KMS-11 (cell line): Measurements from ENCODE around the gene SEC24D.

Experiments used
- H2AFZ ChIP-seq: fragments of 200-600 bp; sonication (generic); 2 replicates; pipeline ENCODE4 v1.6.1; 2016; ENCODE audit warnings: antibody characterized with exemption, mixed run types, low read depth
- H3K27ac ChIP-seq: fragments of 200-600 bp; sonication (generic); 2 replicates; pipeline ENCODE4 v1.6.1; 2016; ENCODE audit warnings: mild to moderate bottlenecking, mixed run types
- H3K27me3 ChIP-seq: fragments of 200-600 bp; sonication (generic); 2 replicates; pipeline ENCODE4 v1.6.1; 2017; ENCODE audit warnings: mild to moderate bottlenecking, low read depth, mixed run types, moderate library complexity; ENCODE audit not compliant: insufficient read depth
- H3K36me3 ChIP-seq: fragments of 200-600 bp; sonication (generic); 2 replicates; pipeline ENCODE4 v1.6.1; 2017; ENCODE audit warnings: mild to moderate bottlenecking, mixed run types; ENCODE audit not compliant: insufficient read depth
- H3K4me1 ChIP-seq: fragments of 200-600 bp; sonication (generic); 2 replicates; pipeline ENCODE4 v1.6.1; 2016; ENCODE audit warnings: mild to moderate bottlenecking, low read depth, mixed run types; ENCODE audit not compliant: poor library complexity, severe bottlenecking
- H3K4me2 ChIP-seq: fragments of 200-600 bp; sonication (generic); 2 replicates; pipeline ENCODE4 v1.7.0; 2016; ENCODE audit warnings: mild to moderate bottlenecking, mixed run types
- H3K4me3 ChIP-seq: fragments of 200-600 bp; sonication (generic); IDR thresholded peaks from 2 replicates; pipeline ENCODE4 v1.6.1; 2017; ENCODE audit warnings: low read depth, low read length, mixed read lengths; ENCODE audit not compliant: insufficient read depth
- H3K79me2 ChIP-seq: fragments of 200-600 bp; sonication (generic); 2 replicates; pipeline ENCODE4 v1.6.1; 2016; ENCODE audit warnings: low read depth, mixed run types; ENCODE audit not compliant: insufficient read depth
- H3K9ac ChIP-seq: fragments of 200-600 bp; sonication (generic); 2 replicates; pipeline ENCODE4 v1.6.1; 2016; ENCODE audit warnings: mild to moderate bottlenecking, mixed run types
- H4K20me1 ChIP-seq: fragments of 200-600 bp; sonication (generic); 2 replicates; pipeline ENCODE4 v1.6.1; 2016; ENCODE audit warnings: mild to moderate bottlenecking, mixed run types; ENCODE audit not compliant: insufficient read depth
- CTCF ChIP-seq: fragments of 200-600 bp; sonication (generic); conservative IDR thresholded peaks from 2 replicates; pipeline ENCODE4 v1.6.1; 2017; ENCODE audit warnings: low read depth, mild to moderate bottlenecking, antibody characterized with exemption, low read length, moderate library complexity, mixed read lengths

Gene SEC24D

GRCh38 chr4:118814058-118814457, 21.9 kb downstream of the SEC24D start:
- no peaks in the 10 kb centered on the region for H3K79me2 ChIP-seq
- peaks cover 3% of the 10 kb centered on the region for H3K36me3 ChIP-seq
- no peaks in the 10 kb centered on the region for H4K20me1 ChIP-seq
- no peak overlapping the region for H3K27ac ChIP-seq
- H3K4me1 ChIP-seq = no peaks in the 10 kb centered on the region
- TF ChIP-seq CTCF = no peak
- no peak overlapping the region for H2AFZ ChIP-seq
- H3K4me3 ChIP-seq = no peak overlapping the region
- no peak overlapping the region for H3K9ac ChIP-seq
- H3K4me2 ChIP-seq = no peak overlapping the region
- no peaks in the 10 kb centered on the region for H3K27me3 ChIP-seq

- no peak overlapping the region for H2AFZ ChIP-seq
- no peaks in the 10 kb centered on the region for H3K4me1 ChIP-seq
- peaks cover 3% of the 10 kb centered on the region for H3K36me3 ChIP-seq
- TF ChIP-seq CTCF = no peak
- no peak overlapping the region for H3K27ac ChIP-seq
- no peaks in the 10 kb centered on the region for H3K79me2 ChIP-seq
- no peaks in the 10 kb centered on the region for H3K27me3 ChIP-seq
- no peaks in the 10 kb centered on the region for H4K20me1 ChIP-seq
- H3K4me3 ChIP-seq = no peak overlapping the region
- H3K9ac ChIP-seq = no peak overlapping the region
- H3K4me2 ChIP-seq = no peak overlapping the region
These were observed 22.4 kb downstream of the SEC24D start for GRCh38 chr4:118813561-118813960.

GRCh38 chr4:118811832-118812231, 24.1 kb downstream of the SEC24D start:
- no peaks in the 10 kb centered on the region for H4K20me1 ChIP-seq
- H3K9ac ChIP-seq = no peak overlapping the region
- no peak overlapping the region for H3K4me2 ChIP-seq
- peaks cover 3% of the 10 kb centered on the region for H3K36me3 ChIP-seq
- H3K27me3 ChIP-seq = no peaks in the 10 kb centered on the region
- no peak for TF ChIP-seq CTCF
- H3K79me2 ChIP-seq = no peaks in the 10 kb centered on the region
- no peak overlapping the region for H2AFZ ChIP-seq
- no peak overlapping the region for H3K27ac ChIP-seq
- H3K4me1 ChIP-seq = no peaks in the 10 kb centered on the region
- no peak overlapping the region for H3K4me3 ChIP-seq

- H3K4me2 ChIP-seq = no peak overlapping the region
- no peaks in the 10 kb centered on the region for H4K20me1 ChIP-seq
These were observed 24.7 kb downstream of the SEC24D start for GRCh38 chr4:118810991-118811764.

More at GRCh38 chr4:118810991-118811764, 24.7 kb downstream of the SEC24D start:
- Histone ChIP-seq H3K4me1 (no peaks in the 10 kb centered on the region), H3K79me2 (no peaks in the 10 kb centered on the region), H3K9ac (no peak overlapping the region), H3K36me3 (peaks cover 3% of the 10 kb centered on the region), H3K27me3 (no peaks in the 10 kb centered on the region), H3K4me3 (no peak overlapping the region), H2AFZ (no peak overlapping the region), H3K27ac (no peak overlapping the region)
- no peak for TF ChIP-seq CTCF
